Panc1 (cell line): ENCODE data around the gene AK8.

Experiments used
- POLR2AphosphoS5 ChIP-seq: IDR thresholded peaks from 2 replicates; pipeline ENCODE4 v1.6.1; 2012; ENCODE audit warnings: mild to moderate bottlenecking, low read depth, low read length, moderate library complexity
- SIN3A ChIP-seq: IDR thresholded peaks from 2 replicates; pipeline ENCODE4 v1.6.1; 2012; ENCODE audit warnings: low read depth, mild to moderate bottlenecking, low read length, moderate library complexity, borderline replicate concordance; ENCODE audit not compliant: insufficient read depth
- TF ChIP-seq, protein P1 (sequence below): fragments of 450-650 bp; IDR thresholded peaks from 2 replicates; pipeline ENCODE4 v1.5.1; 2017; ENCODE audit warnings: mild to moderate bottlenecking
- TF ChIP-seq, protein P2 (sequence below), 2 experiments: IDR thresholded peaks; 2 replicates each; pipeline ENCODE4 v1.6.1; 2011 to 2012; ENCODE audit warnings: low read depth in 2 of 2, control low read depth in 1 of 2, low read length in 1 of 2, mild to moderate bottlenecking in 1 of 2, moderate library complexity in 1 of 2; ENCODE audit not compliant: insufficient read depth in 1 of 2

DNA sequence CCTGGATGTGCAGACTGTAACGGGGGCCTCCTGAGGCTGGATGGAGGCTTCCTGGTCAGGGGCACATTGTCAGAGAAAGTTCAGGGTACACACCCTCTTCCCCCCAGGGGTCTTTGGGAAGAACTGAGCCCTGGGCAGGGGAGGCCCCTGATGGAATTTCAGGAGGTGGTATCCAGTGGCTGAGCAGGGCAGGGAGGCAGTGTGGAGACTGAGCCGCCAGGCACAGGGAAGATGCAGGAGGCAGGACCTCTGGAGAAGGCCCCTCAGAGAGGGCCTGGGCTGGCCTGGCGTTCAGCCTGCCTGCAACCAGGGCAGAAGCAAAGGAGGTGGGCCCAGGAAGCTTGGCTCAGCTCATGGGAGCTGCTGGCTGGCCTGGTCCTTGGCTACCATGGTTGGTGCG, 154.3 kb downstream of the AK8 start:
- TF ChIP-seq, protein P1, sequence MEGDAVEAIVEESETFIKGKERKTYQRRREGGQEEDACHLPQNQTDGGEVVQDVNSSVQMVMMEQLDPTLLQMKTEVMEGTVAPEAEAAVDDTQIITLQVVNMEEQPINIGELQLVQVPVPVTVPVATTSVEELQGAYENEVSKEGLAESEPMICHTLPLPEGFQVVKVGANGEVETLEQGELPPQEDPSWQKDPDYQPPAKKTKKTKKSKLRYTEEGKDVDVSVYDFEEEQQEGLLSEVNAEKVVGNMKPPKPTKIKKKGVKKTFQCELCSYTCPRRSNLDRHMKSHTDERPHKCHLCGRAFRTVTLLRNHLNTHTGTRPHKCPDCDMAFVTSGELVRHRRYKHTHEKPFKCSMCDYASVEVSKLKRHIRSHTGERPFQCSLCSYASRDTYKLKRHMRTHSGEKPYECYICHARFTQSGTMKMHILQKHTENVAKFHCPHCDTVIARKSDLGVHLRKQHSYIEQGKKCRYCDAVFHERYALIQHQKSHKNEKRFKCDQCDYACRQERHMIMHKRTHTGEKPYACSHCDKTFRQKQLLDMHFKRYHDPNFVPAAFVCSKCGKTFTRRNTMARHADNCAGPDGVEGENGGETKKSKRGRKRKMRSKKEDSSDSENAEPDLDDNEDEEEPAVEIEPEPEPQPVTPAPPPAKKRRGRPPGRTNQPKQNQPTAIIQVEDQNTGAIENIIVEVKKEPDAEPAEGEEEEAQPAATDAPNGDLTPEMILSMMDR, result no peak
- TF ChIP-seq SIN3A, result no peak
- TF ChIP-seq POLR2AphosphoS5, result no peak
- TF ChIP-seq, protein P2, sequence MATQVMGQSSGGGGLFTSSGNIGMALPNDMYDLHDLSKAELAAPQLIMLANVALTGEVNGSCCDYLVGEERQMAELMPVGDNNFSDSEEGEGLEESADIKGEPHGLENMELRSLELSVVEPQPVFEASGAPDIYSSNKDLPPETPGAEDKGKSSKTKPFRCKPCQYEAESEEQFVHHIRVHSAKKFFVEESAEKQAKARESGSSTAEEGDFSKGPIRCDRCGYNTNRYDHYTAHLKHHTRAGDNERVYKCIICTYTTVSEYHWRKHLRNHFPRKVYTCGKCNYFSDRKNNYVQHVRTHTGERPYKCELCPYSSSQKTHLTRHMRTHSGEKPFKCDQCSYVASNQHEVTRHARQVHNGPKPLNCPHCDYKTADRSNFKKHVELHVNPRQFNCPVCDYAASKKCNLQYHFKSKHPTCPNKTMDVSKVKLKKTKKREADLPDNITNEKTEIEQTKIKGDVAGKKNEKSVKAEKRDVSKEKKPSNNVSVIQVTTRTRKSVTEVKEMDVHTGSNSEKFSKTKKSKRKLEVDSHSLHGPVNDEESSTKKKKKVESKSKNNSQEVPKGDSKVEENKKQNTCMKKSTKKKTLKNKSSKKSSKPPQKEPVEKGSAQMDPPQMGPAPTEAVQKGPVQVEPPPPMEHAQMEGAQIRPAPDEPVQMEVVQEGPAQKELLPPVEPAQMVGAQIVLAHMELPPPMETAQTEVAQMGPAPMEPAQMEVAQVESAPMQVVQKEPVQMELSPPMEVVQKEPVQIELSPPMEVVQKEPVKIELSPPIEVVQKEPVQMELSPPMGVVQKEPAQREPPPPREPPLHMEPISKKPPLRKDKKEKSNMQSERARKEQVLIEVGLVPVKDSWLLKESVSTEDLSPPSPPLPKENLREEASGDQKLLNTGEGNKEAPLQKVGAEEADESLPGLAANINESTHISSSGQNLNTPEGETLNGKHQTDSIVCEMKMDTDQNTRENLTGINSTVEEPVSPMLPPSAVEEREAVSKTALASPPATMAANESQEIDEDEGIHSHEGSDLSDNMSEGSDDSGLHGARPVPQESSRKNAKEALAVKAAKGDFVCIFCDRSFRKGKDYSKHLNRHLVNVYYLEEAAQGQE (IDR thresholded peaks at IDR 0.05; ENCODE audit: insufficient read depth in 1 of 2, low read depth in 2 of 2, low read length in 1 of 2), result no peak
